GM12878 (cell line): ENCODE data around the gene GALC. TPM values are rescaled to one million over a fixed set of nuclear protein-coding genes. Genes with fewer than 3 reads are reported as not detected.

Source experiments
- ATAC-seq: fragments of 200-7000 bp; cut with Tn5 transposase; 3 replicates; pipeline ENCODE4 v1.9.1; 2020; ENCODE audit warnings: mild to moderate bottlenecking, moderate library complexity
- BruUV-seq: library from RNA; stranded (reverse); fragments of 400-500 nt; replicated peaks from 2 replicates; lab custom pipeline; 2021; lab: Mats Ljungman, UMichigan
- CTCF ChIA-PET: fragments of 300-600 bp; sonication (Branson Sonifier 250); formaldehyde crosslinking; extraction: SDS; loops from one replicate; lab custom pipeline; 2021; ENCODE audit warnings: inconsistent platforms; lab: Yijun Ruan, JAX
- POLR2A ChIA-PET: fragments of 350-600 bp; formaldehyde crosslinking; extraction: SDS; loops from one replicate; lab custom pipeline; 2021; ENCODE audit warnings: inconsistent platforms; lab: Charles Lee
- RAD21 ChIA-PET: fragments of 300-600 bp; sonication (Branson Sonifier 250); formaldehyde crosslinking; loops from one replicate; lab custom pipeline; 2023; ENCODE audit warnings: antibody characterized with exemption; ENCODE audit not compliant: unreplicated experiment; lab: Charles Lee
- SMC1A ChIA-PET: fragments of 300-600 bp; sonication (Branson Sonifier 250); formaldehyde crosslinking; loops from one replicate; lab custom pipeline; 2023; ENCODE audit not compliant: unreplicated experiment, uncharacterized antibody; lab: Charles Lee
- DNase-seq: peaks from one replicate; pipeline ENCODE4 v3.0.0-alpha.2; 2011; ENCODE audit warnings: low read depth, low spot score
- FAIRE-seq: peaks from 3 replicates; lab custom pipeline; 2011; peaks lifted over from hg19 to GRCh38; lab: Jason Lieb, UNC
- H2AFZ ChIP-seq: 2 replicates; pipeline ENCODE4 v1.6.0; 2011; ENCODE audit warnings: low read depth, low read length, control low read depth; ENCODE audit not compliant: control insufficient read depth
- H3K27ac ChIP-seq: 2 replicates; pipeline ENCODE4 v1.5.1; 2011; ENCODE audit warnings: control low read depth; ENCODE audit not compliant: control insufficient read depth, insufficient read depth
- H3K27me3 ChIP-seq, 2 experiments: replicated peaks in 1 of 2; 2 replicates each; pipeline versions ENCODE4 v1.6.0 to v1.6.1; 2011; ENCODE audit warnings: low read length in 1 of 2; ENCODE audit not compliant: control insufficient read depth in 2 of 2, insufficient read depth in 2 of 2
- H3K36me3 ChIP-seq, 2 experiments: 2 replicates each; pipeline ENCODE4 v1.5.1; 2011; ENCODE audit warnings: low read length in 1 of 2; ENCODE audit not compliant: control insufficient read depth in 2 of 2, insufficient read depth in 2 of 2
- H3K4me1 ChIP-seq: 2 replicates; pipeline ENCODE4 v1.6.1; 2011; ENCODE audit warnings: mild to moderate bottlenecking, low read length, moderate library complexity, mixed read lengths; ENCODE audit not compliant: control insufficient read depth, insufficient read depth
- H3K4me2 ChIP-seq: 2 replicates; pipeline ENCODE4 v1.6.0; 2011; ENCODE audit warnings: control low read depth; ENCODE audit not compliant: control insufficient read depth, insufficient read depth
- H3K4me3 ChIP-seq: fragments of 200-600 bp; sonication (generic); 2 replicates; pipeline ENCODE4 v1.5.1; 2016
- H3K79me2 ChIP-seq: 2 replicates; pipeline ENCODE4 v1.6.0; 2011; ENCODE audit warnings: low read length; ENCODE audit not compliant: control insufficient read depth, insufficient read depth
- H3K9ac ChIP-seq: 2 replicates; pipeline ENCODE4 v1.8.0; 2011; ENCODE audit warnings: low read length, control low read depth, mixed read lengths; ENCODE audit not compliant: control insufficient read depth, insufficient read depth
- H3K9me3 ChIP-seq: replicated peaks from 3 replicates; pipeline ENCODE4 v1.5.1; 2011; ENCODE audit warnings: mild to moderate bottlenecking, low read length; ENCODE audit not compliant: control insufficient read depth, insufficient read depth
- H4K20me1 ChIP-seq: 2 replicates; pipeline ENCODE4 v1.6.0; 2011; ENCODE audit not compliant: control insufficient read depth, insufficient read depth
- ASH2L ChIP-seq: fragments of 300-600, 200-600 bp; sonication (generic); IDR thresholded peaks from 2 replicates; pipeline ENCODE4 v1.6.1; 2017; ENCODE audit warnings: low read depth, mild to moderate bottlenecking, borderline replicate concordance
- BCLAF1 ChIP-seq: fragments of 450-650 bp; IDR thresholded peaks from 2 replicates; pipeline ENCODE4 v1.6.1; 2017; ENCODE audit warnings: antibody characterized with exemption, mild to moderate bottlenecking, moderate library complexity
- CUX1 ChIP-seq: IDR thresholded peaks from 2 replicates; pipeline ENCODE4 v1.6.1; 2012; ENCODE audit warnings: improper control_type of control experiment, low read depth, low read length; ENCODE audit not compliant: insufficient replicate concordance
- DPF2 ChIP-seq: fragments of 450-650 bp; IDR thresholded peaks from 2 replicates; pipeline ENCODE4 v1.6.1; 2017; ENCODE audit warnings: mild to moderate bottlenecking
- HCFC1 ChIP-seq: fragments of 150-350 bp; IDR thresholded peaks from 2 replicates; pipeline ENCODE4 v1.6.1; 2014; ENCODE audit warnings: low read length
- MAX ChIP-seq: IDR thresholded peaks from 2 replicates; pipeline ENCODE4 v1.6.1; 2012; ENCODE audit warnings: low read depth, low read length, improper control_type of control experiment
- NR2C1 ChIP-seq: fragments of 450-650 bp; IDR thresholded peaks from 2 replicates; pipeline ENCODE4 v1.6.1; 2017; ENCODE audit warnings: antibody characterized with exemption, mild to moderate bottlenecking, moderate library complexity
- USF1 ChIP-seq: IDR thresholded peaks from 2 replicates; pipeline ENCODE4 v1.6.1; 2011; ENCODE audit warnings: borderline replicate concordance, low read depth, mild to moderate bottlenecking, moderate library complexity, mixed read lengths, low read length; ENCODE audit not compliant: insufficient read depth; ENCODE audit errors: extremely low read length
- ZNF207 ChIP-seq: fragments of 450-650 bp; IDR thresholded peaks from 2 replicates; pipeline ENCODE4 v1.6.1; 2014; ENCODE audit warnings: antibody characterized with exemption, mild to moderate bottlenecking, borderline replicate concordance
- ZZZ3 ChIP-seq: IDR thresholded peaks from 2 replicates; pipeline ENCODE4 v1.6.1; 2011; ENCODE audit warnings: low read depth; ENCODE audit not compliant: control insufficient read depth, insufficient read length
- WGBS: methylation state at CpG from one replicate; pipeline ENCODE4 v1.1.6; 2016; ENCODE audit warnings: low lambda C conversion rate; ENCODE audit not compliant: insufficient replicate concordance, insufficient coverage; ENCODE audit errors: missing lambda C conversion rate; 5-methylcytosine and 5-hydroxymethylcytosine counted together
- in situ Hi-C: fragments of 300-500 bp; cut with MboI; formaldehyde crosslinking; loops from 9 replicates; pipeline ENCODE4 v1.14.3; 2018; ENCODE audit warnings: mixed read lengths
- intact Hi-C: fragments of 100-400 bp; cut with micrococcal nuclease; formaldehyde crosslinking; loops from one replicate; pipeline ENCODE4 v1.14.2; 2022; ENCODE audit not compliant: unreplicated experiment
- polyA plus RNA-seq, 11 experiments: library from polyadenylated mRNA; depleted of rRNA in 4 of 11; unstranded in 6 of 11; stranded (reverse) in 5 of 11; fragments of >200 nt; fragmentation: Nextera tagmentation in 4 of 11; fragmentation: Illumina TruSeq in 1 of 11; extraction: Ambion mirVana in 4 of 11; extraction: Trizol in 1 of 11; gene quantifications; 1 replicate in 1 of 11; 2 replicates in 10 of 11; pipeline versions ENCODE4 v1.2.1 to v1.2.3, GENCODE V29; 2011 to 2016; ENCODE audit warnings: inconsistent platforms in 2 of 11, missing spikeins in 2 of 11, low read depth in 1 of 11
- total RNA-seq, 4 experiments: library from RNA; depleted of rRNA in 3 of 4; stranded (reverse); fragments of >200 nt in 3 of 4; fragmentation: Illumina TruSeq in 1 of 4; extraction: Trizol in 1 of 4; gene quantifications; 2 replicates each; pipeline versions ENCODE4 v1.2.1 to v1.2.3, GENCODE V29; 2013 to 2021

The GALC gene
- total and polyA plus RNA-seq, 10 of the 15 experiments (the other 5 are each of a cell fraction or from before 2014, with no cell fraction given), result 1.3 to 14.0 (median 4.5) TPM

- Histone ChIP-seq H3K79me2 (no peaks in the 10 kb centered on the region), H4K20me1 (no peaks in the 10 kb centered on the region), H3K36me3 (no peaks in the 10 kb centered on the region), H3K27ac (no peak overlapping the region), H3K27me3 (no peaks in the 10 kb centered on the region), H2AFZ (no peak overlapping the region), H3K4me2 (no peak overlapping the region), H3K4me1 (no peaks in the 10 kb centered on the region), H3K4me3 (no peak overlapping the region), H3K9ac (no peak overlapping the region), H3K9me3 (no peaks in the 10 kb centered on the region)
- TF ChIP-seq NR2C1 (no peak), ZNF207 (no peak), CUX1 (no peak), DPF2 (no peak), USF1 (no peak), ZZZ3 (no peak), ASH2L (no peak), BCLAF1 (no peak), HCFC1 (no peak), MAX (no peak)
- DNase-seq (no peak), FAIRE-seq (no peak), ATAC-seq (no peak)
- in situ Hi-C loops (no loop called here), intact Hi-C loops (no loop called here)
- POLR2A ChIA-PET, result no interaction called here
- RAD21 ChIA-PET, result no interaction called here
- CTCF ChIA-PET, result no interaction called here
- BruUV-seq, result no TSS peak
- 35% methylated on average over 6 of the region's 6 CpGs for WGBS
- SMC1A ChIA-PET, result no interaction called here
Observed at GRCh38 chr14:87916886-87917275, 76.1 kb downstream of the GALC start.
